Kidney (tissue), 14 donors: ENCODE results near the gene SHISA6. TPM values are rescaled to one million over a fixed set of nuclear protein-coding genes. Genes with fewer than 3 reads are reported as not detected.

Experiments used
- DNase-seq, 5 donors: peaks; one replicate each; pipeline ENCODE4 v3.0.0-alpha.2; 2013 to 2020
- FAIRE-seq: peaks from 2 replicates; lab custom pipeline; 2012; peaks lifted over from hg19 to GRCh38; lab: Jason Lieb, UNC
- H3K27ac ChIP-seq, 2 donors: one replicate each; pipeline ENCODE4 v1.7.0; 2013; ENCODE audit warnings: low read depth in 2 of 2, low read length in 2 of 2, inconsistent platforms in 1 of 2
- H3K27me3 ChIP-seq: one replicate; pipeline ENCODE4 v1.7.1; 2013; ENCODE audit warnings: low read length, inconsistent platforms; ENCODE audit not compliant: control insufficient read depth, insufficient read depth
- H3K36me3 ChIP-seq, 3 donors: one replicate each; pipeline versions ENCODE4 v1.7.0 to v1.7.1; 2013; ENCODE audit warnings: low read length in 3 of 3, control low read depth in 1 of 3, inconsistent platforms in 1 of 3; ENCODE audit not compliant: insufficient read depth in 3 of 3, control insufficient read depth in 2 of 3
- H3K4me1 ChIP-seq, 3 donors: one replicate each; pipeline versions ENCODE4 v1.7.0 to v1.7.1; 2013; ENCODE audit warnings: low read length in 3 of 3, inconsistent platforms in 1 of 3, low read depth in 1 of 3; ENCODE audit not compliant: control insufficient read depth in 2 of 3, insufficient read depth in 2 of 3
- H3K4me3 ChIP-seq, 3 donors: one replicate each; pipeline versions ENCODE4 v1.7.0 to v1.8.1; 2013; ENCODE audit warnings: low read length in 3 of 3, control low read depth in 1 of 3, inconsistent platforms in 1 of 3
- H3K9ac ChIP-seq, 3 donors: one replicate each; pipeline versions ENCODE4 v1.7.0 to v1.7.1; 2013; ENCODE audit warnings: low read length in 3 of 3, control low read depth in 1 of 3, inconsistent platforms in 1 of 3
- H3K9me3 ChIP-seq, 3 donors: one replicate each; pipeline versions ENCODE4 v1.7.0 to v1.7.1; 2013; ENCODE audit warnings: low read length in 3 of 3, control low read depth in 1 of 3, inconsistent platforms in 1 of 3; ENCODE audit not compliant: control insufficient read depth in 2 of 3, insufficient read depth in 1 of 3
- CTCF ChIP-seq: IDR thresholded peaks from 3 replicates; pipeline ENCODE4 v1.5.1; 2012; ENCODE audit warnings: mild to moderate bottlenecking, moderate library complexity, borderline replicate concordance; ENCODE audit not compliant: insufficient read depth; ENCODE audit errors: extremely low read depth
- intact Hi-C: fragments of 100-400 bp; cut with DNase I; formaldehyde crosslinking; loops from one replicate; pipeline ENCODE4 v1.11.1; 2022
- polyA plus RNA-seq: library from polyadenylated mRNA; stranded (reverse); fragments of 350-450 nt; fragmentation: Illumina TruSeq; extraction: RNeasy Lipid Tissue Mini Kit (QIAGEN cat#74804); gene quantifications from one replicate; pipeline ENCODE4 v1.2.3, GENCODE V29; 2014; ENCODE audit warnings: low read depth, low replicate concordance; ENCODE audit not compliant: insufficient read depth
- total RNA-seq: library from RNA; stranded (reverse); fragmentation: NEBNext Ultra II Directional; extraction: Animal tissue kit (Norgen Biotek cat#: 25700); gene quantifications from one replicate; pipeline ENCODE4 v1.2.1, GENCODE V29; 2021
- donor health status: control.
- donor health status: control.
- donor health status: control.
- donor health status: control.
- donor health status: control.
- donor health status: DM: yes; HTN: yes; CAD: no.
- donor health status: Normal renal cell carcinoma (clear cell type).

The SHISA6 gene
- total and polyA plus RNA-seq, 2 donors from 2014 or later: 0.84 to 1.0 TPM

DNA sequence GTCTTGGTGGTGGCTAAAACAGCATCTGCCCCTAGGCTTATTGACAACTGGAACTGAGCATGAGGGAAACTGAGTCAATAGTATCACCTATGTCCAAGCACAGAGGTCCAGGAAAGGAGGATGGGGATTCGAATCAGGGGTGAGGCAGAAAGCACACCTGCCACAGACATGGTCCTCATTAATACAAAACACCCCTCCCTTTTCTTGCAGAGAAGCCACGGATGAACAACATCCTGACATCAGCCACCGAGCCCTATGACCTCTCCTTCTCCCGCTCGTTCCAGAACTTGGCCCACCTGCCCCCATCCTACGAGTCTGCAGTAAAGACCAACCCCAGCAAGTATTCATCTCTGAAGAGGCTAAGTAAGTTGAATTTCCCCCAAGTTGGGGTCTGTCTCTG, 314.5 kb downstream of the SHISA6 start:
- no peaks in the 10 kb centered on the region for H3K27me3 ChIP-seq
- H3K9me3 ChIP-seq: no peaks in the 10 kb centered on the region
- H3K4me1 ChIP-seq: no peaks in the 10 kb centered on the region
- H3K27ac ChIP-seq: no peak overlapping the region
- DNase-seq (no peak), FAIRE-seq (no peak)
- intact Hi-C loops: no loop called here
- H3K4me3 ChIP-seq: no peak overlapping the region
- no peak overlapping the region for H3K9ac ChIP-seq
- no peaks in the 10 kb centered on the region for H3K36me3 ChIP-seq
- no peak for TF ChIP-seq CTCF

DNA sequence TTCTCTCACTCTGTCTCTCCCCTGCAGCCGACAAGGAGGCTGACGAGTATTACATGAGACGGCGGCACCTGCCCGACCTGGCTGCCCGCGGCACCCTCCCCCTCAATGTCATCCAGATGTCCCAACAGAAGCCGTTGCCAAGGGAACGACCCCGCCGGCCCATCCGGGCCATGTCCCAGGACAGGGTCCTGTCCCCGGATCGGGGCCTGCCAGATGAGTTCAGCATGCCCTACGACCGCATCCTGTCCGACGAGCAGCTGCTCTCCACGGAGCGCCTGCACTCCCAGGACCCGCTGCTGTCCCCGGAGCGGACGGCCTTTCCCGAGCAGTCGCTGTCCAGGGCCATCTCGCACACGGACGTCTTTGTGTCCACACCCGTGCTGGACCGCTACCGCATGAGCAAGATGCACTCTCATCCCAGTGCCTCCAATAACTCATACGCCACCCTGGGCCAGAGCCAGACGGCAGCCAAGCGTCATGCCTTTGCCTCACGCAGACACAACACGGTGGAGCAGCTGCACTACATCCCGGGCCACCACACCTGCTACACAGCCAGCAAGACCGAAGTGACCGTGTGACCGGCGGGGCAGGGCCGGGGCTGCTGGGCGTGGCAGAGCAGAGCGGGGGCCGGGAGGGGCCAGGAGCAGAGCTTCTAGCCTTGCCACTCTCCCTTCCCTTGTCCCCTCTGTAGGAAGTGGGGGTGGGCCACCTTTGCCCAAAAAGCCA, 316.9 kb downstream of the SHISA6 start:
- no peak for TF ChIP-seq CTCF
- intact Hi-C loops: no loop called here
- Histone ChIP-seq H3K4me3 (no peak overlapping the region), H3K27ac (no peak overlapping the region), H3K36me3 (no peaks in the 10 kb centered on the region), H3K9me3 (no peaks in the 10 kb centered on the region), H3K4me1 (no peaks in the 10 kb centered on the region), H3K9ac (no peak overlapping the region), H3K27me3 (no peaks in the 10 kb centered on the region)
- FAIRE-seq: no peak
- DNase-seq: peak in 2 of 5 donors; percentile 1 to 72

- FAIRE-seq (no peak), DNase-seq (no peak)
- TF ChIP-seq CTCF: no peak
- Histone ChIP-seq H3K4me1 (no peaks in the 10 kb centered on the region), H3K27ac (no peak overlapping the region), H3K27me3 (no peaks in the 10 kb centered on the region), H3K4me3 (no peak overlapping the region), H3K9me3 (no peaks in the 10 kb centered on the region), H3K36me3 (no peaks in the 10 kb centered on the region), H3K9ac (no peak overlapping the region)
- intact Hi-C loops: no loop called here
Observed at GRCh38 chr17:11558681-11559234, 317.7 kb downstream of the SHISA6 start.
